Chondrocyte (in vitro differentiated cells): Measurements from ENCODE around the gene FBXO10. TPM values are rescaled to one million over a fixed set of nuclear protein-coding genes. Genes with fewer than 3 reads are reported as not detected.

ENCODE experiments used
- DNase-seq: peaks from one replicate; pipeline ENCODE4 v3.0.0; 2021; ENCODE audit warnings: mixed read lengths, low spot score
- H3K27ac Mint-ChIP-seq: one replicate; pipeline ENCODE4 v1.8.0; 2021; ENCODE audit warnings: mild to moderate bottlenecking, moderate library complexity, mixed read lengths; ENCODE audit not compliant: unreplicated experiment
- H3K27me3 Mint-ChIP-seq: 2 replicates; pipeline ENCODE4 v1.8.0; 2021; ENCODE audit warnings: low read depth, mixed read lengths
- H3K36me3 Mint-ChIP-seq: 2 replicates; pipeline ENCODE4 v1.8.0; 2021; ENCODE audit warnings: low read depth, mixed read lengths
- H3K4me1 Mint-ChIP-seq: 2 replicates; pipeline ENCODE4 v1.8.0; 2021; ENCODE audit warnings: low read depth, mild to moderate bottlenecking, mixed read lengths
- H3K4me3 Mint-ChIP-seq: one replicate; pipeline ENCODE4 v1.8.0; 2021; ENCODE audit warnings: mild to moderate bottlenecking, moderate library complexity, mixed read lengths; ENCODE audit not compliant: unreplicated experiment
- H3K9me3 Mint-ChIP-seq: 2 replicates; pipeline ENCODE4 v1.8.0; 2021; ENCODE audit warnings: low read depth, mixed read lengths
- CTCF ChIP-seq: fragments of 200-600 bp; sonication (generic); IDR thresholded peaks from 2 replicates; pipeline ENCODE4 v1.5.0; 2021; ENCODE audit warnings: antibody characterized with exemption, mild to moderate bottlenecking, moderate library complexity
- total RNA-seq: library from RNA; stranded (reverse); gene quantifications from 3 replicates; pipeline ENCODE4 v1.2.1, GENCODE V29; 2021

Gene FBXO10
- total RNA-seq, 1 donor from 2014 or later, result 15.2 TPM

DNA sequence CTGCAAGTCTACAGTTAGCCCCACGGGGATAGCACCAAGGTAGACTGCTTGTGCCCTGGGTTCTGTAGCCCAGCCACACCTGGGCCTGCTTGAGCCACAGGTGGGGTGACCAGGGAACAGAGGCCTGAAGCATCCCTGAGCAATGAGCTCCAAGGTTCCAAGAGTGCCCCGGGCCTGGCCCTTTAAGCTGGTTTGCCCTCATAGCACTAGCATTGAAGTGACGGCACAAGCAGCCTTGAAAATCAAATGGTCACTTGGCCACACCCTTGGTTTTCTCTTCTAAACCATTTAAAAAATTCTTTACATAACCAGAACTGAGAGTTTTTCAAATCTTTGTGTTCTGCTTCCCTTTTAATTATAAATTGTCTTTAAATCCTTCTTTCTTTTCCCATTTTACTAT is 24.7 kb downstream of the FBXO10 start:
- no peak for TF ChIP-seq CTCF
- Mint-ChIP-seq H3K9me3 (no peaks in the 10 kb centered on the region), H3K4me1 (peaks cover 19% of the 10 kb centered on the region), H3K36me3 (no peaks in the 10 kb centered on the region), H3K4me3 (no peak overlapping the region), H3K27ac (no peak overlapping the region), H3K27me3 (no peaks in the 10 kb centered on the region)
- no peak for DNase-seq

DNA sequence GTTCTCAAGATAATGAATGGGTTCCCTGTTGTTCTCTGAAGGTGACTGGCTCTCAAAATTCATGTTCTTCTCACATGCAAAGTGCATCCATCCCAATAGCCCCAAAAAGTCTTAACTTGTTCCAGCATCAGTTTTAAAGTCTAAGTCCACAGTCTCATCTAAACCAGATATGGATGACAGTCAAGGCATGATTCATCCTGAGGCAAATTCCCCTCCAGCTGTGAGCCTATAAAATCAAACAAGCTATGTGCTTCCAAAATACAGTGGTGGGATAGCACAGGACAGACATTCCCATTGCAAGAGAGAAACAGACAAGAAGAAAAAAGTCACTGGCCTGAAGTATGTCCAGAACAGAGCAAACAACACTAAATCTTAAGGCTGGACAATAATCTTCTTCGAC is 25.4 kb downstream of the FBXO10 start:
- no peak for TF ChIP-seq CTCF
- no peak for DNase-seq
- peaks cover 15% of the 10 kb centered on the region for H3K4me1 Mint-ChIP-seq

GRCh38 chr9:37549527-37549926 is 26.7 kb downstream of the FBXO10 start:
- DNase-seq, result no peak
- Mint-ChIP-seq H3K4me3 (no peak overlapping the region), H3K27ac (no peak overlapping the region), H3K4me1 (peaks cover 12% of the 10 kb centered on the region), H3K9me3 (no peaks in the 10 kb centered on the region), H3K36me3 (no peaks in the 10 kb centered on the region), H3K27me3 (no peaks in the 10 kb centered on the region)
- no peak for TF ChIP-seq CTCF

More for the DNA sequence above, 25.4 kb downstream of the FBXO10 start:
- H3K27ac Mint-ChIP-seq, result peak overlapping the region; percentile 28
- H3K9me3 Mint-ChIP-seq, result no peaks in the 10 kb centered on the region
- no peaks in the 10 kb centered on the region for H3K27me3 Mint-ChIP-seq
- no peak overlapping the region for H3K4me3 Mint-ChIP-seq
- no peaks in the 10 kb centered on the region for H3K36me3 Mint-ChIP-seq

GRCh38 chr9:37547328-37547878 is 28.8 kb downstream of the FBXO10 start:
- TF ChIP-seq CTCF, result no peak
- H3K4me3 Mint-ChIP-seq, result no peak overlapping the region
- H3K9me3 Mint-ChIP-seq, result no peaks in the 10 kb centered on the region
- H3K4me1 Mint-ChIP-seq, result peaks cover 12% of the 10 kb centered on the region
- H3K27me3 Mint-ChIP-seq, result no peaks in the 10 kb centered on the region
- H3K27ac Mint-ChIP-seq, result no peak overlapping the region
- H3K36me3 Mint-ChIP-seq, result no peaks in the 10 kb centered on the region
- DNase-seq, result no peak

DNA sequence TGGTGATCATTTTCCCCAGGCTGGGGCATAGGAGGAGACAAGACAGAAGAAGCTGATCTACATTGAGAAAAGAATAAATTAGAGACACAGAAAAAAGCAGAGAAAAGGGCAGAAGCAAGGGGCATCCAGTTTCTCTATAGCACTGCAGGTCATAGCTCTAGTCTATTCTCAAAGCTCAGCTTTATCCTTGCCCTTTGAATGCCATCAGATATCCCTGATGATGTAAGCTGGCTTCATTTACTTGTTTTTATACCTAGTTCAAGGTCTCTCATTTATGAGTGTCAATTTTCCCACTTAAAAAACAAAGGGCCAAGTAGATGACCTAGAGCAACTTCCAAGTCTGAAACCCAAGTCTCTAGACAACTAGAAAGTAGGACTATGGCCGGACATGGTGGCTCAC is 32.7 kb downstream of the FBXO10 start:
- DNase-seq, result no peak
- H3K27ac Mint-ChIP-seq, result no peak overlapping the region
- TF ChIP-seq CTCF, result no peak
- no peak overlapping the region for H3K4me3 Mint-ChIP-seq
- peaks cover 6% of the 10 kb centered on the region for H3K36me3 Mint-ChIP-seq
- H3K4me1 Mint-ChIP-seq, result no peaks in the 10 kb centered on the region
- no peaks in the 10 kb centered on the region for H3K27me3 Mint-ChIP-seq
- H3K9me3 Mint-ChIP-seq, result no peaks in the 10 kb centered on the region
